GM10266 (cell line): Measurements from ENCODE around the gene CTNNA3.

Experiments used
- DNase-seq: peaks from one replicate; pipeline ENCODE4 v3.0.0; 2012; ENCODE audit errors: extremely low spot score
- TF ChIP-seq, protein P1 (sequence below): IDR thresholded peaks from 2 replicates; pipeline ENCODE4 v1.5.1; 2012; ENCODE audit warnings: mild to moderate bottlenecking, low read depth; ENCODE audit not compliant: control insufficient read depth, insufficient read depth; ENCODE audit errors: missing control alignments

Gene CTNNA3

GRCh38 chr10:66852811-66853210 lies 843.2 kb downstream of the CTNNA3 start:
- TF ChIP-seq, protein P1, sequence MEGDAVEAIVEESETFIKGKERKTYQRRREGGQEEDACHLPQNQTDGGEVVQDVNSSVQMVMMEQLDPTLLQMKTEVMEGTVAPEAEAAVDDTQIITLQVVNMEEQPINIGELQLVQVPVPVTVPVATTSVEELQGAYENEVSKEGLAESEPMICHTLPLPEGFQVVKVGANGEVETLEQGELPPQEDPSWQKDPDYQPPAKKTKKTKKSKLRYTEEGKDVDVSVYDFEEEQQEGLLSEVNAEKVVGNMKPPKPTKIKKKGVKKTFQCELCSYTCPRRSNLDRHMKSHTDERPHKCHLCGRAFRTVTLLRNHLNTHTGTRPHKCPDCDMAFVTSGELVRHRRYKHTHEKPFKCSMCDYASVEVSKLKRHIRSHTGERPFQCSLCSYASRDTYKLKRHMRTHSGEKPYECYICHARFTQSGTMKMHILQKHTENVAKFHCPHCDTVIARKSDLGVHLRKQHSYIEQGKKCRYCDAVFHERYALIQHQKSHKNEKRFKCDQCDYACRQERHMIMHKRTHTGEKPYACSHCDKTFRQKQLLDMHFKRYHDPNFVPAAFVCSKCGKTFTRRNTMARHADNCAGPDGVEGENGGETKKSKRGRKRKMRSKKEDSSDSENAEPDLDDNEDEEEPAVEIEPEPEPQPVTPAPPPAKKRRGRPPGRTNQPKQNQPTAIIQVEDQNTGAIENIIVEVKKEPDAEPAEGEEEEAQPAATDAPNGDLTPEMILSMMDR = no peak
- DNase-seq = no peak

DNA sequence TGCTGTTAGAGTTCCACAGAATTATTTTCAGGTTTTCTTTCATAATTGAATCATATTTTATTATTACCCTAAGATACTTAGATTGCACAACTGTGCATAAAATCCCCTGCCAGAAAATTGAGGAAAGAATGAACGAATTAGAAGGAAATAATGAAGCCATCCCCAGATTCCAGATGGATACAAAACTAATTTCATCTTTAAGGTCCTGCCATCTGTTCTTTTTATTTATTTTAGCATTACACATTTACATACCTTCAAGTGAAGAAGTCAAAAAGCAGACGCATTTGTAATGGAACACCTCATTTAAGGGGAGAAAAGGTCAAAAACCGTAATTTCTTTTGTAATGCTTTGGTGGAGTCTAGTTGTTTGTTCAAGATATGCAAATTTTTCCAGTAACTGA lies 847.1 kb downstream of the CTNNA3 start:
- TF ChIP-seq, protein P1 = no peak

GRCh38 chr10:66844176-66844942 lies 851.6 kb downstream of the CTNNA3 start:
- DNase-seq = no peak
- TF ChIP-seq, protein P1 = no peak

More for the DNA sequence above, 847.1 kb downstream of the CTNNA3 start:
- no peak for DNase-seq

- TF ChIP-seq, protein P1 = no peak
- DNase-seq = no peak
Measured at GRCh38 chr10:66843396-66843795, 852.6 kb downstream of the CTNNA3 start.

DNA sequence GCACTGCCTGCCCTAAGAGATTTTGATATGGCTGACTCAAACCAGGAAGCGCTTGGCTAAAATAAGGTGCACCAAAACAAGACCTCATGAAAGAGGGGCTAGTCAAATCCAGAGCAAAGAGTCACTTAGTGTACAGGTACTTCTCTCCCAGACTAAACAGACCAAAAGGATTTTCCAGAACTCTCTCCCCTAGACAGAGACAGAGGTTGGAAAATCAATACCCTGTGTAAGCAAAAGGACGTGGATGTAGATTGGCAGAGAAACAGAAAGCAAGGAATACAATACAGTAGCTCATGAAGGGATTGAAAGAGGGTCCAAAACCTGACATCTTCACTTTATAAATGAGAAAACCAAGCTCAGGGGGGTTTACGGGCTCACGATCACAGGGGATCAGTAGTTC lies 853.1 kb downstream of the CTNNA3 start:
- TF ChIP-seq, protein P1 = no peak
- DNase-seq = no peak

- TF ChIP-seq, protein P1 = no peak
Measured at GRCh38 chr10:66842371-66842770, 853.6 kb downstream of the CTNNA3 start.

DNA sequence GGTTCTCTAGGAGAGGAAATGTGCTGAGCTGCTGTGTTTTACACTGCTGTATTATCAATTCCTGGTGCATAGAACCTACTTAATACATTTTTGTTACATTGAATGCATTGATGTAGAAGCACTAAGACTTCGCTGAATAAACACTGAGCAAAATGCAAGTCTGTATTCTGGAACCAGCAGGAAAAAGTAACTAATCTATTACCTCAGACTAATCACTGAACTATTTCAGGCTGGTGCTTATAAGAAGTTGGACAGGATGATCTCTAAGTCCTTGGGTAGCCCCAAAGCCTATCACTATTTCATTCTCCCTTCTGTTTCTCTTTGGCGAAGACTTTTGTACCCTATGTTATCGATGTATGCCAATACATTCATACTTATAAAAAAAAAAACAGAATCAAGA lies 857.3 kb downstream of the CTNNA3 start:
- DNase-seq = no peak
- TF ChIP-seq, protein P1 = no peak

More at GRCh38 chr10:66842371-66842770, 853.6 kb downstream of the CTNNA3 start:
- no peak for DNase-seq
